ENCODE results near the gene STARD7. TPM values are rescaled to one million over a fixed set of nuclear protein-coding genes. Genes with fewer than 3 reads are reported as not detected.

STARD7 gene
- total RNA-seq, 1 donor from 2014 or later, result 96.1 TPM

- H3K36me3 ChIP-seq (ENCODE audit: control insufficient read depth, insufficient read depth, low read length), result no peaks in the 10 kb centered on the region
- DNase-seq (ENCODE audit: low read depth), result no peak
- TF ChIP-seq, protein P1, sequence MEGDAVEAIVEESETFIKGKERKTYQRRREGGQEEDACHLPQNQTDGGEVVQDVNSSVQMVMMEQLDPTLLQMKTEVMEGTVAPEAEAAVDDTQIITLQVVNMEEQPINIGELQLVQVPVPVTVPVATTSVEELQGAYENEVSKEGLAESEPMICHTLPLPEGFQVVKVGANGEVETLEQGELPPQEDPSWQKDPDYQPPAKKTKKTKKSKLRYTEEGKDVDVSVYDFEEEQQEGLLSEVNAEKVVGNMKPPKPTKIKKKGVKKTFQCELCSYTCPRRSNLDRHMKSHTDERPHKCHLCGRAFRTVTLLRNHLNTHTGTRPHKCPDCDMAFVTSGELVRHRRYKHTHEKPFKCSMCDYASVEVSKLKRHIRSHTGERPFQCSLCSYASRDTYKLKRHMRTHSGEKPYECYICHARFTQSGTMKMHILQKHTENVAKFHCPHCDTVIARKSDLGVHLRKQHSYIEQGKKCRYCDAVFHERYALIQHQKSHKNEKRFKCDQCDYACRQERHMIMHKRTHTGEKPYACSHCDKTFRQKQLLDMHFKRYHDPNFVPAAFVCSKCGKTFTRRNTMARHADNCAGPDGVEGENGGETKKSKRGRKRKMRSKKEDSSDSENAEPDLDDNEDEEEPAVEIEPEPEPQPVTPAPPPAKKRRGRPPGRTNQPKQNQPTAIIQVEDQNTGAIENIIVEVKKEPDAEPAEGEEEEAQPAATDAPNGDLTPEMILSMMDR (IDR thresholded peaks at IDR 0.05; ENCODE audit: insufficient read depth, low read length, poor library complexity, severe bottlenecking), result no peak
- peaks cover 26% of the 10 kb centered on the region for H3K27me3 ChIP-seq (ENCODE audit: control insufficient read depth, insufficient read depth, low read length)
- H3K4me3 ChIP-seq (ENCODE audit: low read depth, low read length), result no peak overlapping the region
Measured at GRCh38 chr2:96156926-96157648, 51.5 kb downstream of the STARD7 start.

DNA sequence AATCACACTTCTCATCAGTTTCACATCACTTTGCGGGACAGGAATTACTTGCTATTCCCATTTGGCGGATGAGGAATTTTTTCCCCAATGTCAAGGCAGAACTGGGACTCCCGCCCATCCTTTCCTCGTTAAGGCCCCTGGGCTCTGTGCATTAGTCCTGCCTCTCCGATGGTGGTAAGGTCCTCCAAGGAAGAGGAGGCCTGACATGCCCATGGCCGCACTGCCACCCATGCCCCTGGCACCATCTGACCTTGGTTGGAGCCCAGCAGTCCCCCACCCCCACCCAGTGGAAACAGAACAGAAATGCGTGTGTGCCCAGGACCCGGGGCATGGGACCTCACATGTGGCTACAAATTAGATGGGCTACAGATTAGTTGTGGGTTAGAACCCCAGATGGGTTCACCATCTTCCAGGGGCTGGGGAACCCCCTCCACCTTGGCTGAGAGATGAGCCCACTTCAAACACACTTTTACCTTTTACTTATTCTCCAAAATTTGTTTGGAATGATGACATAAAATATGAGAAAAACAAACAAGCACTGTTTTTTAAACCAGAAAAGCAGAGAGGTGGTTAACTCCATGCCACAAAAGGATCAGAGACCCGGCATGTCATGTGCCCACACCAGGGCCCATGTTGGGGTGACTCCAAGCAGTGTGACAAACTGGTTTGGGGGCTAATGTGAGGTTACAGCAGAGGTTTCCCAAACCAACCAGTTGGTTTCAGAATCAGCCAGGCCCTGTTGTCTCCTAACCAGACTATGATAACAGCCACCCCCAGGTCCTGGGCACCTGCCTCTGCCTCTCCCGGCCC is 52.4 kb downstream of the STARD7 start:
- no peak for DNase-seq (ENCODE audit: low read depth)
- H3K36me3 ChIP-seq (ENCODE audit: control insufficient read depth, insufficient read depth, low read length), result no peaks in the 10 kb centered on the region
- TF ChIP-seq, protein P1 (IDR thresholded peaks at IDR 0.05; ENCODE audit: insufficient read depth, low read length, poor library complexity, severe bottlenecking), result no peak
- peaks cover 26% of the 10 kb centered on the region for H3K27me3 ChIP-seq (ENCODE audit: control insufficient read depth, insufficient read depth, low read length)
- H3K4me3 ChIP-seq (ENCODE audit: low read depth, low read length), result no peak overlapping the region

DNA sequence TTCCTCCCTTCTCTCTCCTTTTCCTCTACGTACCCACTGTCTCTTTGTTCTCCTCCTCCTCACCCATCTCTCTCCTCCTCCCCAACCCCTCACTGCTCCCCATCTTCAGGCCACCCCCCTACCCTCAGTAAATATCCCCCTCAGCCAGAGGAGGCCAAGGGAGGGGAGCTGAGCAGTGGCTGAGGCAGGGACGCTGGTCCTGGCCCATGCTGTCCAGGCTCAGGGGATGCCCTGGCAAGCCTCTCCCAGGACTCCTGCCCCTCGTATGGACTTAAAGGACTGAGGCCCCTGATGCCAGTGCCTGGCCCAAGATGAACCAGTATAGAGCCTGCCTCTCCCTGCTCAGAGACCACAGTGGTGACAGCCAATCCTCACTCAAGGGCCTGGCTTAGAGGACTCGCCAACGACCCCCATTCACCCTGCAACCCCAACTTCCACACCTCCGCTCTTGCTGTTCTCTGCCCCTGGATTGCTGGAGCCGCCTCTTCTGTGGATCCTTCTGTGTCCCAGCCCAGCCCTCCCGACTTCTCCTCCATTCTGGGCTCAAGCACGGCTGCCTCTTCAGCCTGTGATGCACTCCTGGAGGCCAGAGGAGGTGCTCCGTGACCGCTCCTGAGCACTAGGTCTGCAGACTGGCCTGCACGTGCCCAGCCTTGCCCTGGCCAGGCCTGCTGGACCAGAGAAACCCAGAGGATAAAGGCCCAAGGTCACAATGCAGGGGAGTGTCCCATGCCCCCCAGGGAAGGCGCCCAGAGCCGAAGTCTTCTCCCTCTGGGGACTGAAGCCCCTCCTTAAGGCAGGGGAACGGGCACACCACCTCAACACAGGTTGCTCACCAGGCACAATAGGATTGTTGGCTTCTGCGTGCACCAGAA is 53.9 kb downstream of the STARD7 start:
- H3K36me3 ChIP-seq (ENCODE audit: control insufficient read depth, insufficient read depth, low read length), result no peaks in the 10 kb centered on the region

DNA sequence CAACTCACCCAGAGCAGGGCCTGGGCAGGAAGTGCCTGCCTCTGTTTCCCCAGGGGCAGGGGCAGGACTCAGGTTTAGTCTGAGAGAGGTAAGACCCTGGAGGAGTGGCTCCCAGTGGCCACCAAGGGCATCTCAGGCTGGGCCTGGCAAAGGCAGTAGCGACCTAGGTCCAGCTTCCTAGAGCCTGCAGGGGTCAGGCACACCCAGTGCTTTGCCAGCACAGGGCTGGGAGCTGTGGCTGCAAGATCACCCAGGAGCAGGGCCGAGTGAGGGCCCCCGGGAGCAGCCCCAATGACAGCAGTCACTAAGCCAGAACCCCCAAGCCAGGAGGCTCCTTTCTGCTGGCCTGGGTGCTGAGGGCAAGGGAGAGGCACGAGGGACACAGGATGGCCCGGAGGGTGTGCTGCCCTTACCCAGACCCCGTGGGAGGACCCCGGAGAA is 54.6 kb downstream of the STARD7 start:
- TF ChIP-seq, protein P1 (IDR thresholded peaks at IDR 0.05; ENCODE audit: insufficient read depth, low read length, poor library complexity, severe bottlenecking), result no peak
- H3K4me3 ChIP-seq (ENCODE audit: low read depth, low read length), result no peak overlapping the region
- DNase-seq (ENCODE audit: low read depth), result no peak
- H3K27me3 ChIP-seq (ENCODE audit: control insufficient read depth, insufficient read depth, low read length), result peaks cover 23% of the 10 kb centered on the region
- no peaks in the 10 kb centered on the region for H3K36me3 ChIP-seq (ENCODE audit: control insufficient read depth, insufficient read depth, low read length)

More for the DNA sequence above, 53.9 kb downstream of the STARD7 start:
- peaks cover 26% of the 10 kb centered on the region for H3K27me3 ChIP-seq (ENCODE audit: control insufficient read depth, insufficient read depth, low read length)
- no peak for DNase-seq (ENCODE audit: low read depth)
- H3K4me3 ChIP-seq (ENCODE audit: low read depth, low read length), result no peak overlapping the region
- TF ChIP-seq, protein P1 (IDR thresholded peaks at IDR 0.05; ENCODE audit: insufficient read depth, low read length, poor library complexity, severe bottlenecking), result no peak

DNA sequence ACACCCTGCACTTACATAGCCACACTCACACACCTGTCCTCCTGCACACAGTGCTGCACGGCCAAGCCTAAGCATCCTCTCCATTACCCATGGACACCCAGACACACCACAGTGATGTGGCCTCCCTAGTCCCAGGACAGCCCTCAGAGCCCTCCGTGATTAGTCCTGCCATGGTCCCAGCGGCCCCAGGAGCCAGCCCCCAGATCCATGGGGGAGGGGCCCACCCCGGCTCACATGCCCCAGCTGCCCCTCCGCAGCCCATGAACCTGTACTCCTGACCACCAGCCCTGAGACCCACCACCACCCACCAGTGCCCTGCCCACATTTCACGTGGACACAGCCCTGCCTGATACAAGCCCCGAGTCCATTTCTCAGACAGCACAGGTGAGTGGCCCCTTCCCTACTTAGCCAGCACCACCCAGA is 55.3 kb downstream of the STARD7 start:
- DNase-seq (ENCODE audit: low read depth), result no peak
- H3K36me3 ChIP-seq (ENCODE audit: control insufficient read depth, insufficient read depth, low read length), result no peaks in the 10 kb centered on the region
- TF ChIP-seq, protein P1 (IDR thresholded peaks at IDR 0.05; ENCODE audit: insufficient read depth, low read length, poor library complexity, severe bottlenecking), result no peak
- no peak overlapping the region for H3K4me3 ChIP-seq (ENCODE audit: low read depth, low read length)
- peaks cover 19% of the 10 kb centered on the region for H3K27me3 ChIP-seq (ENCODE audit: control insufficient read depth, insufficient read depth, low read length)
